BLaER1 treated with 17β-estradiol and CSF1 and Interleukin-3, amounts not matched to agents 10 nM and 100 nM (cell line): ENCODE results near the gene TIMM17B.

ENCODE experiments used
- H3K27ac ChIP-seq, 11 experiments: shearing (Covaris generic); formaldehyde crosslinking; 2 replicates each; pipeline ENCODE4 v1.8.1; 2022
- H3K27me3 ChIP-seq, 11 experiments: shearing (Covaris generic); formaldehyde crosslinking; 2 replicates each; pipeline ENCODE4 v1.8.1; 2022
- H3K36me3 ChIP-seq, 11 experiments: shearing (Covaris generic); formaldehyde crosslinking; 2 replicates each; pipeline ENCODE4 v1.8.1; 2022
- H3K4me1 ChIP-seq, 10 experiments: shearing (Covaris generic); formaldehyde crosslinking; 2 replicates each; pipeline ENCODE4 v1.8.1; 2022
- H3K4me2 ChIP-seq, 11 experiments: shearing (Covaris generic); formaldehyde crosslinking; 2 replicates each; pipeline ENCODE4 v1.8.1; 2022
- H3K4me3 ChIP-seq, 10 experiments: shearing (Covaris generic); formaldehyde crosslinking; 2 replicates each; pipeline ENCODE4 v1.8.1; 2022
- H3K9ac ChIP-seq, 11 experiments: shearing (Covaris generic); formaldehyde crosslinking; 2 replicates each; pipeline ENCODE4 v1.8.1; 2022
- H3K9me3 ChIP-seq, 11 experiments: shearing (Covaris generic); formaldehyde crosslinking; replicated peaks in 1 of 11; 2 replicates each; pipeline ENCODE4 v1.8.1; 2022
- H4K20me1 ChIP-seq, 11 experiments: shearing (Covaris generic); formaldehyde crosslinking; 2 replicates each; pipeline ENCODE4 v1.8.1; 2022
- Cebpa-rat ChIP-seq, 11 experiments: shearing (Covaris generic); IDR thresholded peaks; 2 replicates each; pipeline ENCODE4 v1.8.1; 2022

TIMM17B gene

DNA sequence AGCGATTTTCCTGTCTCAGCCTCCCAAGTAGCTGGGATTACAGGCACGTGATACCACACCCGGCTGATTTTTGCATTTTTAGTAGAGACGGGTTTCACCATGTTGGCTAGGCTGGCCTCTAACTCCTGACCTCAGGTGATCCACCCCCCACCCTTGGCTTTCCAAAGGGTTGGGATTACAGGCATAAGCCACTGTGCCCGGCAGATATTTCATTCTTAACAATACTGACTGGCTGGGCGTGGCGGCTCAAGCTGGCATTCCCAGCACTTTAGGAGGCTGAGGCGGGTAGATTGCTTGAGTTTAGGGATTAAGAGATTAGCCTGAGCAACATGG is 1.5 kb upstream of the TIMM17B start:
- H3K9me3 ChIP-seq = peaks cover 0 to 15% (median 3%) of the 10 kb centered on the region in 11 experiments; a peak in 7 of 22 replicates
- peak overlapping the region; percentile 70 to 87 (median 81) for H3K4me2 ChIP-seq
- H3K27ac ChIP-seq = peak overlapping the region in 3 of 11 experiments; percentile 87 to 93 (median 89); a peak in 2 of 22 replicates
- H4K20me1 ChIP-seq = peaks cover 0 to 61% (median 38%) of the 10 kb centered on the region in 11 experiments; a peak in 16 of 22 replicates
- H3K36me3 ChIP-seq = peaks cover 27 to 59% (median 39%) of the 10 kb centered on the region in 11 experiments
- H3K9ac ChIP-seq = peak overlapping the region; percentile 10 to 94 (median 89); a peak in 14 of 22 replicates
- TF ChIP-seq Cebpa-rat (IDR thresholded peaks at IDR 0.05) = no peak
- H3K4me3 ChIP-seq = peak overlapping the region; percentile 67 to 84 (median 73); a peak in 17 of 20 replicates
- H3K27me3 ChIP-seq = peaks cover 0 to 38% (median 21%) of the 10 kb centered on the region in 11 experiments; a peak in 11 of 22 replicates
- peaks cover 18 to 26% (median 23%) of the 10 kb centered on the region in 10 experiments for H3K4me1 ChIP-seq

DNA sequence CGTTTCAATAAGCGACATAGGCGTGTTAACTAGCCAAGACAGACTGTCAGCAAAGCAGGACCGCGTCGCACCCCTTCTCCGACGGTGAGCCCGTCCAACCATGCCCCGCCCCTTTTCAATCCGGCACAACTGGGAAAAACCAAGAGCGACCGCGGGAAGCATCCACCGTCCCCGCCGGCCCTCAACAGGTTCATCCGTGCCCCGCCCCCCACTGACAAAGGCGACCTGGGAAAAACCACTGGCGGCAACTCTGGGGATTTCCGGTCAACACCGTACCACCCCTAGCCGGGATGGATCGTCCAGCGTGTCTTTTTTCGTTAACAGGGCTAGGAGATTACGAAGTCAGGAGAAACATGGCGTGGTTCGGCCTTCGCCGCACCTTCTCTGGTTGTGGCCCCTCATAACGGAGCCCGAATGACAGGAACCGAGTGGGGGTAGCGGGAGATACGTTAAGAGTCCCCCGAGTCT is 377 bp downstream of the TIMM17B start:
- H3K27ac ChIP-seq = peak overlapping the region; percentile 84 to 94 (median 90)
- peak overlapping the region; percentile 67 to 84 (median 73) for H3K4me3 ChIP-seq
- peaks cover 23 to 37% (median 30%) of the 10 kb centered on the region in 10 experiments for H3K4me1 ChIP-seq
- H3K9me3 ChIP-seq = peaks cover 0 to 15% (median 3%) of the 10 kb centered on the region in 11 experiments; a peak in 7 of 22 replicates
- peaks cover 12 to 52% (median 31%) of the 10 kb centered on the region in 11 experiments; a peak in 21 of 22 replicates for H3K36me3 ChIP-seq
- H3K27me3 ChIP-seq = peaks cover 0 to 38% (median 23%) of the 10 kb centered on the region in 11 experiments; a peak in 13 of 22 replicates
- peaks cover 0 to 52% (median 32%) of the 10 kb centered on the region in 11 experiments; a peak in 14 of 22 replicates for H4K20me1 ChIP-seq
- no peak for TF ChIP-seq Cebpa-rat (IDR thresholded peaks at IDR 0.05)
- peak overlapping the region; percentile 68 to 84 (median 77) for H3K4me2 ChIP-seq
- peak overlapping the region; percentile 87 to 94 (median 89) for H3K9ac ChIP-seq

GRCh38 chrX:48896611-48897011 is 957 bp downstream of the TIMM17B start:
- Histone ChIP-seq H3K4me1 (peaks cover 27 to 39% (median 33%) of the 10 kb centered on the region in 10 experiments), H3K27me3 (peaks cover 0 to 32% (median 18%) of the 10 kb centered on the region in 11 experiments; a peak in 13 of 22 replicates), H3K9me3 (peaks cover 0 to 20% (median 3%) of the 10 kb centered on the region in 11 experiments; a peak in 7 of 22 replicates), H3K27ac (peak overlapping the region; percentile 84 to 94 (median 90)), H4K20me1 (peaks cover 0 to 46% (median 28%) of the 10 kb centered on the region in 11 experiments; a peak in 13 of 22 replicates), H3K4me2 (peak overlapping the region; percentile 68 to 84 (median 77)), H3K9ac (peak overlapping the region; percentile 87 to 94 (median 89)), H3K4me3 (peak overlapping the region; percentile 67 to 84 (median 73)), H3K36me3 (peaks cover 7 to 46% (median 26%) of the 10 kb centered on the region in 11 experiments; a peak in 19 of 22 replicates)
- no peak for TF ChIP-seq Cebpa-rat (IDR thresholded peaks at IDR 0.05)

GRCh38 chrX:48894891-48895290 is 2.7 kb downstream of the TIMM17B start:
- Histone ChIP-seq H3K4me2 (no peak overlapping the region), H3K27ac (no peak overlapping the region), H3K36me3 (peaks cover 0 to 30% (median 13%) of the 10 kb centered on the region in 11 experiments; a peak in 11 of 22 replicates), H3K27me3 (peaks cover 0 to 29% (median 11%) of the 10 kb centered on the region in 11 experiments; a peak in 12 of 22 replicates), H3K4me3 (no peak overlapping the region), H3K9me3 (peaks cover 0 to 21% (median 3%) of the 10 kb centered on the region in 11 experiments; a peak in 7 of 22 replicates), H3K9ac (no peak overlapping the region), H3K4me1 (peaks cover 28 to 41% (median 33%) of the 10 kb centered on the region in 10 experiments), H4K20me1 (peaks cover 0 to 39% (median 19%) of the 10 kb centered on the region in 11 experiments; a peak in 11 of 22 replicates)
- no peak for TF ChIP-seq Cebpa-rat (IDR thresholded peaks at IDR 0.05)

DNA sequence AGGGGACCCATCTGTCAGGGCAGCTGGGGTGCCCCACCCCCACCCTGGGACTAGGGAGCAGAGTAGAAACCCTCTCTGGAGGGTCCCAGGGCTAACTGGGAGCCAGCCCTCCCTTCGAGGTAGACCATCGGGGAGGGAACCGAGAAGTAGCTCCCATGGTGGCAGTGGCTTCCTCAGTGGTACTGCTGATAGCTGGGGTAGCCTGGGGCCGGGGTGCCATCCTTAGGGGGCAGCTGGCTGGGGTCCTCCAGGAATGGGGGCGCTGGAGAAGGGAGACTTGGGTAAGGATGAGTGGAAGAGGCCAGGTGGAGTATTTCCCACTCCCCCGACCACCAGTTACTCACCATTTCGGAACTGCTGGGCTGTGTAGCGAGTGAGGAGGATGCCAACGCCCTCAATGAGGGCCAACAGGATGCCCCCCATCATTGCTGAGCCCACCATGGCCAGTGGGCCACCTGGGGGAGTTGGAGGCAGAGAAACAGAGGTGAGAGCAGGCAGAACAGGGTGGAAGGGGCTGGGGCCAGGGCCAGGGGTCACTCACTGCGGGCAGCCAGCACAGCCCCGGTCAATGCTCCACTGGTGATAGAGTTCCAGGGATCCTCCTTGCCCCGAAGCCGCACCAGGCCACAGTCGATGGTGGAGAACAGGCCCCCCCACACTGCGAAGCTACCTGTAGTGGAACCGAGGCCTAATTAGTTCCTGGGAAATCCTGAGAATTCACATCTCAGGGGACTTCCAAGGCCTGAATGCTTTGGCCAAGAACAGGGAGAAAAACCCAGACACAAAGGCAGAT is 3.8 kb downstream of the TIMM17B start:
- Histone ChIP-seq H3K27ac (no peak overlapping the region), H3K4me2 (no peak overlapping the region), H3K9me3 (peaks cover 0 to 21% (median 3%) of the 10 kb centered on the region in 11 experiments; a peak in 7 of 22 replicates), H3K4me3 (no peak overlapping the region), H3K27me3 (peaks cover 0 to 32% (median 11%) of the 10 kb centered on the region in 11 experiments; a peak in 13 of 22 replicates), H4K20me1 (peaks cover 0 to 29% (median 13%) of the 10 kb centered on the region in 11 experiments; a peak in 11 of 22 replicates), H3K36me3 (peaks cover 0 to 24% (median 13%) of the 10 kb centered on the region in 11 experiments; a peak in 10 of 22 replicates), H3K9ac (0 out of 22 replicates have a peak overlapping the region, but pooled peaks of 1 of the 11 experiments have one; percentile 17), H3K4me1 (peaks cover 18 to 33% (median 23%) of the 10 kb centered on the region in 10 experiments)
- no peak for TF ChIP-seq Cebpa-rat (IDR thresholded peaks at IDR 0.05)

GRCh38 chrX:48892896-48893295 is 4.7 kb downstream of the TIMM17B start:
- Histone ChIP-seq H3K27ac (no peak overlapping the region), H4K20me1 (peaks cover 0 to 28% (median 9%) of the 10 kb centered on the region in 11 experiments; a peak in 7 of 22 replicates), H3K4me1 (peaks cover 15 to 29% (median 21%) of the 10 kb centered on the region in 10 experiments; a peak in 19 of 20 replicates), H3K27me3 (peaks cover 0 to 32% (median 11%) of the 10 kb centered on the region in 11 experiments; a peak in 13 of 22 replicates), H3K4me3 (no peak overlapping the region), H3K36me3 (peaks cover 0 to 24% (median 13%) of the 10 kb centered on the region in 11 experiments; a peak in 10 of 22 replicates), H3K9me3 (peaks cover 0 to 16% (median under 1%) of the 10 kb centered on the region in 11 experiments; a peak in 7 of 22 replicates), H3K9ac (peak overlapping the region in 2 of 11 experiments; percentile 17 to 71; a peak in 2 of 22 replicates), H3K4me2 (peak overlapping the region in 5 of 11 experiments; percentile 27 to 85 (median 64); a peak in 5 of 22 replicates)
- no peak for TF ChIP-seq Cebpa-rat (IDR thresholded peaks at IDR 0.05)

- Histone ChIP-seq H3K27me3 (peaks cover 0 to 39% (median 11%) of the 10 kb centered on the region in 11 experiments; a peak in 14 of 22 replicates), H3K9ac (peak overlapping the region; percentile 52 to 73 (median 70)), H3K4me2 (peak overlapping the region; percentile 61 to 92 (median 79)), H3K9me3 (peaks cover 0 to 6% (median 0%) of the 10 kb centered on the region in 11 experiments; a peak in 2 of 22 replicates), H4K20me1 (peaks cover 0 to 27% (median 9%) of the 10 kb centered on the region in 11 experiments; a peak in 7 of 22 replicates), H3K27ac (peak overlapping the region in 8 of 11 experiments; percentile 9 to 51 (median 24); a peak in 10 of 22 replicates), H3K4me3 (peak overlapping the region; percentile 54 to 72 (median 62)), H3K4me1 (peaks cover 13 to 28% (median 19%) of the 10 kb centered on the region in 10 experiments; a peak in 19 of 20 replicates), H3K36me3 (peaks cover 0 to 24% (median 13%) of the 10 kb centered on the region in 11 experiments; a peak in 10 of 22 replicates)
- TF ChIP-seq Cebpa-rat (IDR thresholded peaks at IDR 0.05) = no peak
Observed at GRCh38 chrX:48891402-48892288, 5.9 kb downstream of the TIMM17B start.
